ENCODE data around the gene SPDYE5.
A peak's percentile ranks its signal among the peaks of the same experiment; 100 is the strongest.
"Not testable (repeated sequence)": the region's sequence is repeated elsewhere in the genome, so short reads cannot be mapped to it uniquely, and the experiment has no call there.

Gene SPDYE5, protein sequence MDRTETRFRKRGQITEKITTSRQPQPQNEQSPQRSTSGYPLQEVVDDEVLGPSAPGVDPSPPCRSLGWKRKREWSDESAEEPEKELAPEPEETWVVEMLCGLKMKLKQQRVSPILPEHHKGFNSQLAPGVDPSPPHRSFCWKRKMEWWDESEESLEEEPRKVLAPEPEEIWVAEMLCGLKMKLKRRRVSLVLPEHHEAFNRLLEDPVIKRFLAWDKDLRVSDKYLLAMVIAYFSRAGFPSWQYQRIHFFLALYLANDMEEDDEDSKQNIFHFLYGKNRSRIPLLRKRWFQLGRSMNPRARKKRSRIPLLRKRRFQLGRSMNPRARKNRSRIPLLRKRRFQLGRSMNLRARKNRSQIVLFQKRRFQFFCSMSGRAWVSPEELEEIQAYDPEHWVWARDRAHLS

GRCh38 chr7:75492020-75492419 lies at the start of gene SPDYE5:
Gene SPDYE5, plus strand, starts transcription at chr7:75492320. Its CDS starts 1,728 bp downstream, at chr7:75494048.
- DNase-seq: not testable (repeated sequence)

- not testable (repeated sequence) for DNase-seq
These were observed 49.5 kb upstream of the SPDYE5 start for GRCh38 chr7:75442465-75443111.

DNA sequence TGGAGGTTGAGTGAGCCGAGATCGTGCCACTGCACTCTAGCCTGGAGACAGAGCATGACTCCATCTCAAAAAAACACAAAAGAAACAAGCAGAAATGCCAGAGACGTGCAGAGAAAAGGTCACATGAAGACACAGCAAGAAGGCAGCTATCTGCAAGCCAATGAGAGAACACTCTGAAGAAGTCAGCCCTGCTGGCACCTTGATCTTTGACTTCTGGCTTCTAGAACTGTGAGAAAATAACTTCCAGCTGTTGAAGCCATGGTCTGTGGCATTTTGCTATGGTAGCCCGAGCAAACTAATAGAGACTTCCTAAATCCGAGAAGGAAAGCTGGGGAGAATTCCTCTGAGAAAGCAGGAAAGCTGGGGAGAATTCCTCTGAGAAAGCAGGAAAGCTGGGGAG lies 42.2 kb upstream of the SPDYE5 start:
- DNase-seq: not testable (repeated sequence)

- DNase-seq: not testable (repeated sequence)
These were observed 39.6 kb upstream of the SPDYE5 start for GRCh38 chr7:75452494-75452955.

DNA sequence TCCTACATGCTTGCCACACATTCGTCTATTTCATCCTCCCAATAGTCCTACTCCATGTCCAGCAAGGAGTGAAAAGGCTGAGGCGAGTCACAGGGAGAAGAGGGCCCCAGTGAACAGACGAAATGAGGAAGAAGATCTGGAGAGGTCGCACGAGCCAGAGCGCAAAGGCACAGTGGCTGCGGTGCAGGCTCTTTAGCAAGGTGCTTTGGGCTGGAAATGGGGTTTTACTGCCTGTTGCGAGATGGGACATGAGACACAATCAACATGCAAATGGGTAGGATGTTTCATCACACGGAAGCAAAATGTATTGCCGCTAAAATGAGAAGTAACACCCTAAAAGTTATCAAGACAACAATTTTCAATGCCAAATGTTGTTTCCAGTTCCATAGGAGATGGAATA lies 35.7 kb upstream of the SPDYE5 start:
- DNase-seq: peak; percentile 64

DNA sequence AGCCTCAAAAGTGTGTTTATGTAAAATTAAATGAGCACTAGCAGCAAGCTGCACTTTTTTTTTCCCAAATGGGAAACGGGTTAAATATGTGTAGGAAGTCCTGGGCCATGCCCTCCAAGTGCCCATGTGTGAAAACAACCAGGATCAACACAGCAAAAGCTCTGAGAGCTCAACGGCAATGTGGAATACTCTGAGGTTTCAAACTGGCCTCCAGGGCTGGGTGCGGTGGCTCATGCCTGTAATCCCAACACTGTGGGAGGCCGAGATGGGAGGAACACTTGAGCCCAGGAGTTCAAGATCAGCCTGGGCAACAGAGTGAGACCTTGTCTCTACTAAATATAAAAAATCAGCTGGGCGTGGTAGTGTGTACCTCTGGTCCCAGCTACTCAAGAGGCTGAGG lies 34.1 kb upstream of the SPDYE5 start:
- not testable (repeated sequence) for DNase-seq

- not testable (repeated sequence) for DNase-seq
These were observed 31.6 kb upstream of the SPDYE5 start for GRCh38 chr7:75460541-75460940.

DNA sequence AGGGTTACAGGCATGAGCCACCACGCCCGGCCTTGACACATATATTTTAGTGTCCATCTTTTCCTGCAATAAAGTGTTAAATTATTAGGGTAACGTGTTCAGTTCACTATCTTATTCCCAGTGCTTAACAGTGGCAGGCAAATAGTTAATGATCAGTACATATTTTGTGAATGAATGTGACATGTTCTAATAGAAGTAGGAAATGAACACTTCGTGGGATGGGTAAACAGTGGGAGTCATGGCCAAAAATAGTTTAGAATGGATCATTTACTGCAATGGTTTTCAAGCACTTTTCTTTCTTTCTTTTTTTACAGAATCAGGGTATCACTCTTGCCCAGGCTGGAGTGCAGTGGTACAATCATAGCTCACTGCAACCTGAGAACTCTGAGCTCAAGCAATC lies 22.0 kb upstream of the SPDYE5 start:
- DNase-seq: not testable (repeated sequence)

GRCh38 chr7:75477457-75477856 lies 14.7 kb upstream of the SPDYE5 start:
- DNase-seq: not testable (repeated sequence)

- DNase-seq: not testable (repeated sequence)
These were observed 11.8 kb upstream of the SPDYE5 start for GRCh38 chr7:75480313-75480712.

GRCh38 chr7:75485355-75485978 lies 6.7 kb upstream of the SPDYE5 start:
- not testable (repeated sequence) for DNase-seq

- DNase-seq: peak; percentile 84
These were observed 6.0 kb upstream of the SPDYE5 start, which contains the start of gene POM121C for GRCh38 chr7:75485979-75486643. Gene POM121C, minus strand, starts transcription at chr7:75486299. Its CDS starts 44,803 bp downstream, at chr7:75441496.

DNA sequence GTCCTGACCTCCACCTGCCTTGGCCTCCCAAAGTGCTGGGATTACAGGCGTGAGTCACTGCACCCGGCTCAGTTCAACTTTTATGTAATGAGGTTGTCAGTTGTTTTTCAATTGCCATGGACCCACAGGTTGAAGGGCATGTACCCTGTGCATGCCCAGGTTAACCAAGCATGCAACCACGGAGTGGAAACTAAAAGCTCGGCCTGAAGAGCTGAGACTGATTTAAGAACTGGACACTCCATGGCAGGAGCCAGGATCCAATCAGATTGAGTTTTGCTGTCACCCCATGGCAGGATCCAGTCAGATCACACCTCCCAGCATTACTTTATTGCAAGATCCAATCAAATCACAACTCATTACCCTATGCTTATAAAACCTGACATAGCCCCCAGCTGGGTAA lies 16.9 kb downstream of the SPDYE5 start:
- DNase-seq: not testable (repeated sequence)

DNA sequence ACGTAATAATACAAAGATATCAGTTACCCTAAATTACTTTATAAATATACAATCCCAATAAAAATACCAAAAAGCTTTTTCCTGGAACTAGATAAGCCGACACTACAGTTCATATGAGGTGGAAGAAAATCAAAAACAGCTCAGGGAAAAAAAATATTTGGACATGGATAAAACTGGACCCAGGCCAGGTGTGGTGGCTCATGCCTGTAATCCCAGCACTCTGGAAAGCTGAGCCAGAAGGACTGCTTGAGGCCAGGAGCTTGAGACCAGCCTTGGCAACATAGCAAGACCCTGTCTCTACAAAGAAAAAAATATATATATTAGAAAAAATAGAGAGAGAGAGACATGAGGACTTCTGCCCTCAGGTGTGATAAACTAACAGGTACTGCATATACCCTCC lies 26.7 kb downstream of the SPDYE5 start:
- DNase-seq: not testable (repeated sequence)

GRCh38 chr7:75521727-75522126 lies 29.6 kb downstream of the SPDYE5 start:
- not testable (repeated sequence) for DNase-seq

DNA sequence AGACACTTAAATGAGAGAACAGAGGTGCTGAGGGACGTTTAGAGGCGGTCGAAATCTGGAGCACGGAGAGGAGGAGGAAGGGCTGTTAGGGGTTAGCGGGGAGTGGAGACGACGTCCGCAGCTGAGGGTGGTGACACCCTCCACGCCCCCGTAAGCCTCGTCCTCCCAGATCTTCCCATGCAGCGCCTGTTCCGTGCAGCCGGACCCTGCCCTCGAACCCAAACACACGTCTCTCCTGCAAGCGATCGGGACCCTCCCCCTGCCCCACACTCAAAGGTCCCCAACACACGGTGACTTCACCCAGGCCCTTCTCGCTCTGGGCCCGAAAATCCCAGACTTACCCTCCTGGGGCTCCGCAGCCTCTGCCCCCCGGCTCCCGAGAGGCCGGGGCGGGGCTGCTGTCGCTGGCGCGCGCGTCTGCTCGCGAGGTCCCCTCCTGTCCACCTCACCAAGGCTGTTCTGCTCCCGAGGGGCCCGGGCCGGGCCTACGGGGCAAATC lies 35.2 kb downstream of the SPDYE5 start:
- DNase-seq: peak; percentile 9

- DNase-seq: no peak
These were observed 39.3 kb downstream of the SPDYE5 start for GRCh38 chr7:75531359-75531821.

- DNase-seq: no peak
These were observed 40.5 kb downstream of the SPDYE5 start for GRCh38 chr7:75532639-75533038.

GRCh38 chr7:75533926-75534325 lies 41.8 kb downstream of the SPDYE5 start:
- no peak for DNase-seq

DNA sequence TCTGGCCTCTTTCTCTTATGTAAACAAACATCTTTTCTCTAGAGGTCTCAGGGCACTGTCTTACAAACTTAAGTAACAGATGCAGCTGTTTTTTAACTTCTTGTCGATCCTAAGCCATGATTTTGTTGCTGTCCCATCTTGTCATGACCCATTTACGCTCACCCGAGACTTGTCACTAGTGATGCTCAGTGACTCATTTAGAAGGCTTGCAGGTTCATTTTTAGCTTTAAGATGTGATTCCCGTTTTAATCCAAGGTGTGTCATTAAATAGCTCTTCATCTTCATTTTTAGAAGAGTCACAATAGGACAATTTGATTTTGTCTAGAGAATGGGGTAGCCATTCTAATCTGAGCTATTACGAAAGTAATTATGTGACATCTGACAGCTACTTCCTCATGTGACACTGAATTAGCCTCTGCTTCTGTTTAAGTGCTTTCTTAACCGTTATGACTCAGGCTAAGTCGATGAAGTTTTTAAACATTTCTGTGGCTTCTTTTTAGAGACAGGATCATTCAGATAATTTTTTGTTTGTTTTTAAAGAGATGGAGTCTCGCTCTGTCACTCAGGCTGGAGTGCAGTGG lies 42.7 kb downstream of the SPDYE5 start:
- DNase-seq: peak; percentile 91

GRCh38 chr7:75536491-75536890 lies 44.4 kb downstream of the SPDYE5 start:
- no peak for DNase-seq

GRCh38 chr7:75536940-75537538 lies 44.9 kb downstream of the SPDYE5 start:
- DNase-seq: no peak

Measured in inflammatory macrophage treated with lipopolysaccharide for 4 hours (primary cell).